Measurements from ENCODE around the gene SLC9A4. TPM values are rescaled to one million over a fixed set of nuclear protein-coding genes. Genes with fewer than 3 reads are reported as not detected.

SLC9A4 gene
- total RNA-seq, 1 donor from 2014 or later, result not detected

DNA sequence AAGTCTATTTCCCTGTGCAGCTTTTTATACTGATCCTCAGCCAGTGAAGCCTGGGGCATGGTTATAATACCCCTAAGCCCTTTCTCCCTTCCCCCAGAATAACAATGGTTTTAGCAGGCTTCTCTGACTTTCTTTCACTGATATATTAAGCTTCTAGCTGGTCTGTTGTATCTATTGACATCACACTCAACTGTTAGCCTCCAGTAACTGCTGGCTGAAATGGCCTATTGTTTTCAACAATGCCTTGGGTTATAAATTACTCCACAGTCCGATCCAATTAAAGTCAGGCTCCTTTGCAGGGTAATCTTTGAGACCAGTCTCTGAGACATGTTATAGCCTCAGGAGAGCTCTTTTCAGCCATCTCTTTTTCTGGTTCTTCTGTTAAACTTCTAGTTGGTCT is 2.9 kb upstream of the SLC9A4 start:
- Histone ChIP-seq H3K4me1 (no peaks in the 10 kb centered on the region), H3K4me3 (no peak overlapping the region), H3K9me3 (peaks cover 8% of the 10 kb centered on the region), H3K27ac (no peak overlapping the region), H3K36me3 (no peaks in the 10 kb centered on the region), H3K27me3 (ENCODE audit: low read depth) (no peaks in the 10 kb centered on the region)
- no peak for ATAC-seq
- DNase-seq, result no peak
- intact Hi-C loops (cut with DNase I), result no loop called here
- TF ChIP-seq, protein P1, sequence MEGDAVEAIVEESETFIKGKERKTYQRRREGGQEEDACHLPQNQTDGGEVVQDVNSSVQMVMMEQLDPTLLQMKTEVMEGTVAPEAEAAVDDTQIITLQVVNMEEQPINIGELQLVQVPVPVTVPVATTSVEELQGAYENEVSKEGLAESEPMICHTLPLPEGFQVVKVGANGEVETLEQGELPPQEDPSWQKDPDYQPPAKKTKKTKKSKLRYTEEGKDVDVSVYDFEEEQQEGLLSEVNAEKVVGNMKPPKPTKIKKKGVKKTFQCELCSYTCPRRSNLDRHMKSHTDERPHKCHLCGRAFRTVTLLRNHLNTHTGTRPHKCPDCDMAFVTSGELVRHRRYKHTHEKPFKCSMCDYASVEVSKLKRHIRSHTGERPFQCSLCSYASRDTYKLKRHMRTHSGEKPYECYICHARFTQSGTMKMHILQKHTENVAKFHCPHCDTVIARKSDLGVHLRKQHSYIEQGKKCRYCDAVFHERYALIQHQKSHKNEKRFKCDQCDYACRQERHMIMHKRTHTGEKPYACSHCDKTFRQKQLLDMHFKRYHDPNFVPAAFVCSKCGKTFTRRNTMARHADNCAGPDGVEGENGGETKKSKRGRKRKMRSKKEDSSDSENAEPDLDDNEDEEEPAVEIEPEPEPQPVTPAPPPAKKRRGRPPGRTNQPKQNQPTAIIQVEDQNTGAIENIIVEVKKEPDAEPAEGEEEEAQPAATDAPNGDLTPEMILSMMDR (IDR thresholded peaks at IDR 0.05), result no peak

DNA sequence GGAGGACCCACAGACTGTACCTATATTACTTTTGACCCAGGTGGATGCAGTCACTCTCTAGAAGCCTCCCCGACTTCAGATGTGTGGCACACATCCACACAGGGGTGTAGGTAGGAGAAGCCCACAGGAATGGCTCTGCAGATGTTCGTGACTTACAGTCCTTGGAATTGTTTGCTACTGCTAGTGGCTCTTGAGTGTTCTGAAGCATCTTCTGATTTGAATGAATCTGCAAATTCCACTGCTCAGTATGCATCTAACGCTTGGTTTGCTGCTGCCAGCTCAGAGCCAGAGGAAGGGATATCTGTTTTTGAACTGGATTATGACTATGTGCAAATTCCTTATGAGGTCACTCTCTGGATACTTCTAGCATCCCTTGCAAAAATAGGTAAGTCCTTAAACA is 605 bp downstream of the SLC9A4 start:
- peaks cover 3% of the 10 kb centered on the region for H3K27me3 ChIP-seq (ENCODE audit: low read depth)
- peaks cover 8% of the 10 kb centered on the region for H3K9me3 ChIP-seq
- ATAC-seq, result peak in 1 of 2 donors; percentile 27
- no peak overlapping the region for H3K4me3 ChIP-seq
- H3K27ac ChIP-seq, result no peak overlapping the region
- DNase-seq, result no peak
- intact Hi-C loops (cut with DNase I), result no loop called here
- TF ChIP-seq, protein P1 (IDR thresholded peaks at IDR 0.05), result no peak
- H3K4me1 ChIP-seq, result no peaks in the 10 kb centered on the region
- no peaks in the 10 kb centered on the region for H3K36me3 ChIP-seq

DNA sequence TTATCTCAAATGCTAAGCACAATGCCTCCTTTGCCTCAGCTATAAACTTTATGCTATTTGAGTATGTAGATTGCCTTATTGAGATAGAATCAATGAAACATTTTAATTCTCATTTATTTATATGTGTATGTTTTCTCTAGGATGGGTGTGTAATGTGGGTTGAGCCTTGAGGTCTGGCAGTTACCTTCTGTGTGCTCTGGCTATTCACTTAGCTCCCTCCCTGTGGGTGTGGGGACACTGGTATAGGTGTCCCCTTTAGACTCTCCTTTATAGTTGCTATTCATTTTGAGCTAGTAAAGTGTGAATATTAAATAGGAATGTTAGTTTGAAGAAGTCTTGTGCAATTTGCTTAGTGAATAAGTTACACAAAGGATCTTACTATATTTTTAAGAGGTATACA is 1.8 kb downstream of the SLC9A4 start:
- intact Hi-C loops (cut with DNase I), result no loop called here
- Histone ChIP-seq H3K27me3 (ENCODE audit: low read depth) (peaks cover 3% of the 10 kb centered on the region), H3K4me3 (no peak overlapping the region), H3K27ac (no peak overlapping the region), H3K9me3 (peaks cover 2% of the 10 kb centered on the region), H3K4me1 (no peaks in the 10 kb centered on the region), H3K36me3 (no peaks in the 10 kb centered on the region)
- no peak for DNase-seq
- ATAC-seq, result no peak
- TF ChIP-seq, protein P1 (IDR thresholded peaks at IDR 0.05), result no peak

DNA sequence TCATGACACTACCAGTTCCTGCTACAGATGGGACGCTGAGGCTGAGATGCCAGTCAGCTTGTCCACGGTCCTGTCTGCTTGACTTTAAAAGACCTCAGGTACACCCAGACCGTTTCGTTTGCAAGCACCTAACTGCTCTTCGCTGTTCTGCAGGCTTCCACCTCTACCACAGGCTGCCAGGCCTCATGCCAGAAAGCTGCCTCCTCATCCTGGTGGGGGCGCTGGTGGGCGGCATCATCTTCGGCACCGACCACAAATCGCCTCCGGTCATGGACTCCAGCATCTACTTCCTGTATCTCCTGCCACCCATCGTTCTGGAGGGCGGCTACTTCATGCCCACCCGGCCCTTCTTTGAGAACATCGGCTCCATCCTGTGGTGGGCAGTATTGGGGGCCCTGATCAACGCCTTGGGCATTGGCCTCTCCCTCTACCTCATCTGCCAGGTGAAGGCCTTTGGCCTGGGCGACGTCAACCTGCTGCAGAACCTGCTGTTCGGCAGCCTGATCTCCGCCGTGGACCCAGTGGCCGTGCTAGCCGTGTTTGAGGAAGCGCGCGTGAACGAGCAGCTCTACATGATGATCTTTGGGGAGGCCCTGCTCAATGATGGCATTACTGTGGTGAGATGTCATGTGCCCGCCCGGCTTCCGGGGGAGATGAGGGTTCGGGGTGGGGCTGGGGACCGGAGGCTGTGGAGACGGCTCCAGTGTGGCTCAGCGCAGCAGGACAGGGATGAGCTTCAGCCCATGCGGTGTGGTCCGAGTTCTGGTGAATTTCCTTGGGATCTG is 5.9 kb downstream of the SLC9A4 start:
- peaks cover 3% of the 10 kb centered on the region for H3K27me3 ChIP-seq (ENCODE audit: low read depth)
- ATAC-seq (no peak), DNase-seq (no peak)
- H3K4me3 ChIP-seq, result no peak overlapping the region
- no peaks in the 10 kb centered on the region for H3K4me1 ChIP-seq
- no peaks in the 10 kb centered on the region for H3K36me3 ChIP-seq
- H3K27ac ChIP-seq, result no peak overlapping the region
- TF ChIP-seq, protein P1 (IDR thresholded peaks at IDR 0.05), result no peak
- H3K9me3 ChIP-seq, result no peaks in the 10 kb centered on the region
- intact Hi-C loops (cut with DNase I), result no loop called here

DNA sequence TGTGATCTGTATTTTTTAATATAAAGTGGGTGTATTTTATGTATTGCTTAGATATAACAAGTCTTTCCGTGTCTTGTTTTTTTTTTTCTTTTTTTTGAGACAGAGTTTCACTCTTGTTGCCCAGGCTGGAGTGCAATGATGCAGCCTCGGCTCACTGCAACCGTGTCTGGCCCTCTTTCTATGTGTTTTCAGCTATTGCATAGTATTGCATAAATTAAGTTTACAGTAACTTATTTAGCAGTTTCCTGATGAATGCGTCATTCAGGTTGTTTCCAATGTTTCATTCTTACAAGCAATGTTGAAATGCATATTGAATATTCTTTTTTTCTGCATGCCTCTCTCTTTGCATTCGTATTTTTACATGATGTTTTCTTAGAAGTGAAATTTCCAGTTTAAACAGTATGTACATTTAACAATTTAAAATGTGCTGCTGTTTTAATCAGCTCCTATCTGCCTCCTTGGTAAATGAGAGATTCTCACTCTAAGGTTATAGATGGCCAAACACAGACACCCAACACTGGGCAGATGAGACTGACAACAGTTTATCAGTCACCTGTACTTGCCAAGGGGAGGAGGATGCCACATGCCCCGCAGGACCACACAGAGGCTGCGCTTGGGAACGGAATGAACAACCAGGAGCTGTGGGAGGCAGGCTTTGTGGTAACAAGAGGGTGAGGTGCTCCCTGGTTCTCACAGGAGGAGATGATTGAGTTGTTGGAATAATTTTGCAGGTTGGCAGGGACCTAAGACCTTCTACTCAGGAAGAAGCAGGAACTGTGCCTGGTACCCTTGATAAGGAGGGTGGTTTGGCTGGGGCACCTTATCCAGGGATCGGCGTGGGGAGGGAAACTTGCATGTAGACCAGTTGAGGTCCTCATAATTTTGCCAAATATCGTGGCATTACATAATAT is 7.5 kb downstream of the SLC9A4 start:
- Histone ChIP-seq H3K27me3 (ENCODE audit: low read depth) (peaks cover 3% of the 10 kb centered on the region), H3K4me3 (no peak overlapping the region), H3K27ac (no peak overlapping the region), H3K9me3 (no peaks in the 10 kb centered on the region), H3K4me1 (no peaks in the 10 kb centered on the region), H3K36me3 (no peaks in the 10 kb centered on the region)
- TF ChIP-seq, protein P1 (IDR thresholded peaks at IDR 0.05), result no peak
- ATAC-seq, result no peak
- no peak for DNase-seq
- intact Hi-C loops (cut with DNase I), result no loop called here
